DMS153 (cell line): ENCODE data around the gene UVSSA.

Source experiments
- DNase-seq: peaks from one replicate; lab custom pipeline; 2025; lab: John Stamatoyannopoulos, UW

UVSSA gene

GRCh38 chr4:1348746-1349145, 1.7 kb downstream of the UVSSA start:
- no peak for DNase-seq

- no peak for DNase-seq
Measured at GRCh38 chr4:1349359-1350168, 2.6 kb downstream of the UVSSA start.

- DNase-seq = no peak
Measured at GRCh38 chr4:1350169-1350520, 3.1 kb downstream of the UVSSA start.

- DNase-seq = no peak
Measured at GRCh38 chr4:1351854-1352566, 5.0 kb downstream of the UVSSA start.

GRCh38 chr4:1352567-1352900, 5.5 kb downstream of the UVSSA start:
- no peak for DNase-seq

GRCh38 chr4:1353186-1354055, 6.4 kb downstream of the UVSSA start:
- DNase-seq = no peak

GRCh38 chr4:1354136-1354982, 7.4 kb downstream of the UVSSA start:
- DNase-seq = no peak

- no peak for DNase-seq
Measured at GRCh38 chr4:1354983-1355275, 7.9 kb downstream of the UVSSA start.

- no peak for DNase-seq
Measured at GRCh38 chr4:1355378-1355777, 8.4 kb downstream of the UVSSA start.

- no peak for DNase-seq
Measured at GRCh38 chr4:1356181-1356998, 9.4 kb downstream of the UVSSA start.

GRCh38 chr4:1357356-1358248, 10.6 kb downstream of the UVSSA start:
- no peak for DNase-seq

- no peak for DNase-seq
Measured at GRCh38 chr4:1358421-1359143, 11.6 kb downstream of the UVSSA start.

GRCh38 chr4:1359144-1359501, 12.1 kb downstream of the UVSSA start:
- DNase-seq = no peak

GRCh38 chr4:1359976-1360375, 13.0 kb downstream of the UVSSA start:
- DNase-seq = no peak

- DNase-seq = no peak
Measured at GRCh38 chr4:1360423-1361283, 13.6 kb downstream of the UVSSA start.

GRCh38 chr4:1361431-1361830, 14.4 kb downstream of the UVSSA start:
- DNase-seq = no peak

- DNase-seq = no peak
Measured at GRCh38 chr4:1362046-1362445, 15.0 kb downstream of the UVSSA start.

GRCh38 chr4:1362521-1362920, 15.5 kb downstream of the UVSSA start:
- no peak for DNase-seq

- DNase-seq = no peak
Measured at GRCh38 chr4:1363513-1363912, 16.5 kb downstream of the UVSSA start.
